Right renal pelvis (tissue), 4 donors: ENCODE measurements around the gene MAP3K7CL. TPM values are rescaled to one million over a fixed set of nuclear protein-coding genes. Genes with fewer than 3 reads are reported as not detected.

Experiments used
- DNase-seq, 4 donors: peaks; one replicate each; pipeline ENCODE4 v3.0.0-alpha.2; 2013; ENCODE audit warnings: low read depth in 4 of 4, low spot score in 3 of 4, missing footprints in 1 of 4
- polyA plus RNA-seq, 4 donors: library from polyadenylated mRNA; unstranded; fragments of 120-200 nt; gene quantifications; one replicate each; pipeline ENCODE4 v1.2.1, GENCODE V29; 2013; ENCODE audit not compliant: insufficient read length in 4 of 4

MAP3K7CL gene
- polyA plus RNA-seq, 4 donors = 5.2 to 7.3 (median 5.6) TPM

DNA sequence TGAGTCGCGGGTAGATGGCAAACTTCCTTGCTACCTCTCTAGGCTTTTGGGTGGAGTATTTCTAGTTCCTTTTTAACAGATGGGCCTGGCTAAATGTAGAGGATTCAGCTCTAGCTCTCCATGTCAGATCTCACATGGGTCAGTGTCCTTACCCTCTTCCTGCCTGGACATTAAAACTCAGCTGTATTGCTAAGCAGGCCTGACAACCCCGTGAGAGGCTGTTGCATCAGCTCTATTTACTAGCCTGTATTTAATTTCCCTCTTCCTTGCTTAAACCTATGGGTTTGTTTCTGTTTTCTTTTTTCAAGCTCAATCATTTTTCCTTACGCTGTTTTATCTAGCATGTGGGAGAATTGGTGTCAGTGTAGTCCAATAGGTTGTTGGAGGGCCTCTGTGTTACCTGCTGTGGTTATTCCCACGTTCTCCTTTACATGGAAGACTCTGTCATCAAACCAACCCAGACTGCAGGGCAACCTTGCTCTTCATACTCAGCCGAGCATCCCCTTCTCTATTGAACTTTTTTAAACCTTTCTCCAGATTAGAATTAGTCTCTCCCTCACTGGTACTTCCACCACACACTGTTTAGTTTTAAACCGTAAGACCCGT is 88.8 kb downstream of the MAP3K7CL start:
- no peak for DNase-seq

DNA sequence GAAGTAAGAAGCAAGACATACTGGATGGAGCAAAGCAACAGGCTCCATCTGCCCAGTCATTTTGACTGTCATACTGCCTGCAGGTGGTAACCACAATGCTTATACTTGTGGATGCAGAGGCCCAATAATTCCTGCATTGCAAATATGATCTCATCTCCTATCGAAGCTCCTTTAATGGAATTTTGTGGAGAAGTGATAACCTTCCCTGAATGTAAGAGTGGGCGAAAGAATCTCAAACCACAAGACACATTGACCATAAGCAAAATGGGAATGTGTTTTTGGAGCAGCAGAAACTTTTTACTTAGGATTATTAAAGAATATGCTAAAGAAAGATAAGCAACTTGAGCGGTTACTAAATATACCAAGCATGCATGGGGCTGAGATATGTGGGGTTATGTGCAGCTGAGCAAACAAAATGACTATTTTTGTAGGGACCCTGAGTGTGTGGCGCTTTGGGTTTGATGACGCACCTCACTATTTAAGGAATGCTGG is 90.9 kb downstream of the MAP3K7CL start:
- no peak for DNase-seq

DNA sequence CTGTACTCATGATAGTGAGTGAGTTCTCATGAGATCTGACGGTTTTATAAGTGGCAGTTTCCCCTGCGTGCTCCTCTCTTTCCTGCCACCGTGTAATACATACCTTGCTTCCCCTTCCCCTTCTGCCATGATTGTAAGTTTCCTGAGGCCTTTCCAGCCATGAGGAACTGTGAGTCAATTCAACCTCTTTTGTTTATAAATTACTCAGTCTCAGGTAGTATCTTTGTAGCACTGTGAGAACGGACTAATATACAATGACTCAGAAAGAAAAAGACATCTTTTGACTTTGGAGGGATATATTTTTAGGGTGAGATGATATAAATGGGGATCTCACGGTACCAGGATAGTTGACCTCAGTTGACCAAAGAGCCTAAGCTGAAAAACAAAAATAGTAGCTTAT is 93.6 kb downstream of the MAP3K7CL start:
- no peak for DNase-seq

Other genes with a start within 250 kb of the MAP3K7CL start
- 10 to 100 TPM; 29.8 to 36.7 (median 35.4) TPM for gene LTN1, start 137.8 kb upstream of the MAP3K7CL start, polyA plus RNA-seq
- 10 to 100 TPM; 21.8 to 31.1 (median 27.8) TPM for gene RWDD2B, start 111.3 kb upstream of the MAP3K7CL start, polyA plus RNA-seq
- 10 to 100 TPM; 42.8 to 59.2 (median 57.2) TPM for gene USP16, start 106.0 kb upstream of the MAP3K7CL start, polyA plus RNA-seq
- 100 to 1,000 TPM; 245 to 265 (median 252) TPM for gene CCT8, start 57.0 kb upstream of the MAP3K7CL start, polyA plus RNA-seq
- gene BACH1, start 168.3 kb downstream of the MAP3K7CL start, polyA plus RNA-seq = 10 to 100 TPM; 41.7 to 51.8 (median 48.5) TPM